Spinal cord (tissue), 10 donors: ENCODE data around the gene ANKRD33. TPM values are rescaled to one million over a fixed set of nuclear protein-coding genes. Genes with fewer than 3 reads are reported as not detected.

Experiments used
- DNase-seq, 6 donors: peaks; one replicate each; pipeline versions ENCODE4 v3.0.0 to v3.0.0-alpha.2; 2013 to 2015; ENCODE audit warnings: low spot score in 6 of 6, low read depth in 4 of 6
- H3K27ac ChIP-seq: one replicate; pipeline ENCODE4 v1.5.1; 2013; ENCODE audit warnings: low read depth, low read length, control low read depth
- H3K27me3 ChIP-seq: one replicate; pipeline ENCODE4 v1.6.1; 2013; ENCODE audit warnings: low read length; ENCODE audit not compliant: control insufficient read depth, insufficient read depth
- H3K36me3 ChIP-seq: one replicate; pipeline ENCODE4 v1.6.1; 2013; ENCODE audit warnings: low read length; ENCODE audit not compliant: control insufficient read depth, insufficient read depth
- H3K4me1 ChIP-seq: one replicate; pipeline ENCODE4 v1.6.1; 2013; ENCODE audit warnings: low read length; ENCODE audit not compliant: control insufficient read depth, insufficient read depth
- H3K4me3 ChIP-seq: one replicate; pipeline ENCODE4 v1.5.1; 2013; ENCODE audit warnings: low read depth, low read length, control low read depth
- H3K9me3 ChIP-seq: one replicate; pipeline ENCODE4 v1.6.1; 2013; ENCODE audit warnings: low read length; ENCODE audit not compliant: control insufficient read depth, insufficient read depth
- WGBS: methylation state at CpG from one replicate; pipeline ENCODE4 v1.1.5; 2013; ENCODE audit warnings: missing lambda C conversion rate; ENCODE audit not compliant: insufficient coverage; 5-methylcytosine and 5-hydroxymethylcytosine counted together
- polyA plus RNA-seq, 2 donors: library from polyadenylated mRNA; unstranded; fragments of 120-200 nt; gene quantifications; one replicate each; pipeline ENCODE4 v1.2.1, GENCODE V29; 2013; ENCODE audit not compliant: insufficient read length in 2 of 2
- total RNA-seq, 2 donors: library from RNA; depleted of rRNA in 1 of 2; stranded (reverse); fragments of 120-200 nt in 1 of 2; fragments of >200 nt in 1 of 2; gene quantifications; one replicate each; pipeline versions ENCODE4 v1.2.3 to v1.2.4, GENCODE V29; 2013 to 2014
- donor health status: healthy.

Gene ANKRD33
- total and polyA plus RNA-seq, 4 donors, result 0.14 to 0.21 (median 0.17) TPM; not detected in 1

DNA sequence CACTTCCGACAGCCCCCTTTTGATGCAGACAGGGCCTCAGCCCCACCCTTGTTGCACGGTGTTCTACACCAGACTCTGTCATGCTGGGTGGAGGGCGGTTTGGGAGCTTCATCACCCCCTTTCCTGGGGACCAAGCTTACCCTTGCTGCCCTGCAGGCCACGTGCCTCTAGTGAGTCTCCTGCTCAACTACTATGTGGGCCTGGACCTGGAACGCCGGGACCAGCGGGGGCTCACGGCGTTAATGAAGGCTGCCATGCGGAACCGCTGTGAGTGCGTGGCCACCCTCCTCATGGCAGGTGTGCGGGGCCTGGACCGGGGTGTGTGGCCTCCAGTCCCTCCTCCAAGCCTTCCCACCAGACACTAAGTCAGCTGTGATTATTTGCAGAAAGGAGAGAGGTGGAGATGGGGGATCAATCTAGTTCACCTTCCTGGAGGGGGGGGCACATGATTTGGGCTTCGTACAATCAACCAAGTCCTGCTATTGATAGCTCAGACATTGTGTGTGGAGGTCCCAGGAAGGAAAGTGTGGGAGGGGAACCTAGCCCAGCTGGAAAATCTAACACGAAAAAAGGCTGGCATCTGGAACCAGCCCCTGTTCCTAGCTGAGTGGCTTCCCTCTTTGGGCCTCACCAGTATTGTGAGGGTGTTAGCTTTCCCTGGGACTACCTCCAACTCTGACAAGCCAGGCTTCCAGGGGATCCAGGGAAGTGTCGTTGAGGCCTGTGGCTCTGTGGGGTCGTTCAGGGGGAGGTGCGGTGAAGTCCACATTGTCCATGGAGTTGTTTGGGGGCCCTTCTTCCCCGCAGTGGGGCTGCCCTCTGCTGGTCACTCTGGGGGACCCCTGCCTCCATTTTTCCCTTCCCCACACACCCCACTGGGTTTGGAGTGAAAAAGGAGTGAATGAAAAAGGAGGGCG lies 1.6 kb downstream of the ANKRD33 start:
- no peaks in the 10 kb centered on the region for H3K27me3 ChIP-seq
- H3K9me3 ChIP-seq, result no peaks in the 10 kb centered on the region
- no peak for DNase-seq
- peaks cover 9% of the 10 kb centered on the region for H3K4me1 ChIP-seq
- no peaks in the 10 kb centered on the region for H3K36me3 ChIP-seq
- H3K4me3 ChIP-seq, result no peak overlapping the region
- 74% methylated on average over 13 of the region's 21 CpGs for WGBS
- no peak overlapping the region for H3K27ac ChIP-seq

DNA sequence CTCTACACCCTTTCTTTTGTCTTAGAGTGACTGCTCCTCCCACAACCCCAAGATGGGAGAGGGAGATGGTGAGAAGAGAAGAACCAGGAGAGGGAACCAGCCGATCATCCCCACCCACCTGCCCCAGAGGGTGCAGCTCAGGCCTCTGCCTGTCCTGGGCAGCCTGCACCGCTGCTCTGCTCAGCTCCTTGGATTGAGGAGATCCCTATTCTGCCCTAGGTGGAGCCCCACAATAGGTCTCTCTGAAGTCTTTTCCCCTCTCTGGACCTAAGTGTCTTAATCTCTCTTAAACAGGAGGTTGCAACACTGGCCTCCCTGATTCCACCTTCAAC lies 2.2 kb downstream of the ANKRD33 start:
- Histone ChIP-seq H3K4me1 (peaks cover 12% of the 10 kb centered on the region), H3K36me3 (no peaks in the 10 kb centered on the region), H3K27ac (no peak overlapping the region), H3K4me3 (no peak overlapping the region), H3K9me3 (no peaks in the 10 kb centered on the region), H3K27me3 (no peaks in the 10 kb centered on the region)
- no peak for DNase-seq
- 100% methylated on average over 1 of the region's 2 CpGs for WGBS

DNA sequence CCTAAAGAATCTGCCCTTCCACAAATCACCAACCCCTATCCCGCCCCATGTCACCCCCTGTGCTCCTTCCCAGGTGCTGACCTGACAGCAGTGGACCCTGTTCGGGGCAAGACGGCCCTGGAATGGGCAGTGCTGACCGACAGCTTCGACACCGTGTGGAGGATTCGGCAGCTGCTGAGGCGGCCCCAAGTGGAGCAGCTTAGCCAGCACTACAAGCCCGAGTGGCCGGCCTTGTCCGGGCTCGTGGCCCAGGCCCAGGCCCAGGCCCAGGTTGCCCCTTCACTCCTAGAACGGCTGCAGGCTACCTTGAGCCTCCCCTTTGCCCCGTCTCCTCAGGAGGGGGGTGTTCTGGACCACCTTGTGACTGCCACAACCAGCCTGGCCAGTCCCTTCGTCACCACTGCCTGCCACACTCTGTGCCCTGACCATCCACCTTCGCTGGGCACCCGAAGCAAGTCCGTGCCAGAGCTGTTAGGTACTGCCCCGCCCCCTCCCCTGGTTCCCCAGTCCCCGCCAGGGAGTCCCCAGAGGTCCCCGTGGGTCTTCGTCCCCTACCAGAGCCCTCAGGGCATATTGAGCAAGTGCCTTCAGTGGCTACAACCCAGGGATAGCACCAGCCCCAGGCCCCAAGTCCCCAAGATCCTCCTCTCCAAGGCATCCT lies 2.7 kb downstream of the ANKRD33 start:
- no peaks in the 10 kb centered on the region for H3K27me3 ChIP-seq
- H3K36me3 ChIP-seq, result no peaks in the 10 kb centered on the region
- peaks cover 17% of the 10 kb centered on the region for H3K4me1 ChIP-seq
- H3K4me3 ChIP-seq, result no peak overlapping the region
- no peak overlapping the region for H3K27ac ChIP-seq
- no peaks in the 10 kb centered on the region for H3K9me3 ChIP-seq
- WGBS, result 87% methylated on average over 22 of the region's 22 CpGs
- no peak for DNase-seq

DNA sequence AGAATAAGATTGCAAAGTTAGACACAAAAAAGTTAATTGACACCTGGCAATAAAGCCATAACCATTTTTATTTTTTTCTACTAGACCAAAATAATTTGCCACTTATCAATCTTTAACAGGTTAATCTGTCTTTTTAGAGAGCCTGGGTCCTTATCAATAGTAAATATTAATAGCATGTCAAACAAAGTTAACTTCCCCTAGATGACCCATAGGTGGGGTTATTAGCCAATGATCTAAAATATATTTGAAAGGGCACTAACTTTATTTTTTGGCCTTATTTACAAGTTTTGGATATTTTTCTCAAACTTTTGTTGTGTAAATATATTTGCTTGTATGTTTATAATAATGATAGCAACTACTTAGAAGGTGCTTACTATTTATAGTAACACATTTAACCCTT lies 3.9 kb downstream of the ANKRD33 start:
- peaks cover 18% of the 10 kb centered on the region for H3K4me1 ChIP-seq
- no peaks in the 10 kb centered on the region for H3K27me3 ChIP-seq
- H3K27ac ChIP-seq, result no peak overlapping the region
- H3K9me3 ChIP-seq, result no peaks in the 10 kb centered on the region
- H3K4me3 ChIP-seq, result no peak overlapping the region
- no peaks in the 10 kb centered on the region for H3K36me3 ChIP-seq
- peak in 1 of 6 donors; percentile 27 for DNase-seq

DNA sequence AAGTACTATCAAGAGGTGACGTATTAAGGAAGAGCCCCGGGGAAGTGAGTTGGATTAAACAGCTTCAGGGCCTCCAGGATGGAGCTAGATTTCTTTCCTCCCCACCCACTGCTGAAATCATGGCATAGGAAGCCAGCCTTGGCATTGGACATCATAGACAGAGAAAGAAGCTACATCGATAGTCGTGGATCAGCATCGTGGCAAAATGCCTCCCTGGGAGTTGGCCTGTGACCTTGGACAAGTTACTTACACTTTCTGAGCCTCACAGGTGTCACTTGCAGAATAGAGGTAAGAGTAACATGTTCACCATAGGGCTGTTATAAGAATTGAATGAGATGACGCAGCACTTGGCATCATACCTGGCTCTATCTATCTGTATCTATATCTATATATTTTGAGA lies 5.9 kb downstream of the ANKRD33 start:
- no peak overlapping the region for H3K4me3 ChIP-seq
- 88% methylated on average over 5 of the region's 6 CpGs for WGBS
- H3K36me3 ChIP-seq, result no peaks in the 10 kb centered on the region
- no peak overlapping the region for H3K27ac ChIP-seq
- H3K9me3 ChIP-seq, result no peaks in the 10 kb centered on the region
- no peak for DNase-seq
- H3K4me1 ChIP-seq, result peaks cover 17% of the 10 kb centered on the region
- no peaks in the 10 kb centered on the region for H3K27me3 ChIP-seq

DNA sequence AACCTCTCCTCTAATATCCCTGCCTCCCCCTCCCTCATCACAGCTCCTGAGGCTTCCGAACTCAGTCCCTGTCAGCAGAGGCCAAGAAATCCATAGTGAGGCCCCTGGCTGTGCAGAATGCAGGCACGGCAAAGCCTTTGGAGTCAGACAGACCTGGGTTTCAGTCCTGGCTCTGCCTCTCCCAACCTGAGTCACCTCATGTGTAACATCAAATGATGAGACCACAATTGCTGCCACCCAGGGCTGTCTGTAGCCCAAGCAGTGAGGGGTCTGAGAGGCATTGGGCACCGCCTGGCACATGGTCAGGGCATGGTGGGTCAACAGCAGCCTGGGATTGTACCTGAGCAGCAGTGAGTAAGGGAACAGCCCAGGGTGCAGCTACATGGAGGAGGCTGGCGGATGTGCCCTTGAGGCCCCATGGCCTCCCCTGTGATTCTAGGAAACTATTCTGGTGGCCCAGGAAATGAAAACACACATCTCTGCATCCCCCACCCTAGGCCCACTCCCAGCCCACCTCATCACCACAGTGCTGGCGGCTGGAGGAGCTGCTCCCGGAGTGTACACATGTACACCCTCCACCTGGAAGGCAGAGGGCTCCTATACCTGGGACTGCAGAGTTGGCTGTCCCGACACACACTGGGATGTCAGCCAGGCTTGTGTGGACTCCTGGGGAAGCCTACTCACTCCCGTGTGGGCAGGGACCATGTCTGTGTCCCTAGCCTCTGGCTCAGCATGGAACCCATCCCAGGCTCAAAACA lies 7.7 kb downstream of the ANKRD33 start:
- no peak for DNase-seq
- Histone ChIP-seq H3K36me3 (no peaks in the 10 kb centered on the region), H3K4me3 (no peak overlapping the region), H3K27me3 (no peaks in the 10 kb centered on the region), H3K4me1 (peaks cover 14% of the 10 kb centered on the region), H3K27ac (no peak overlapping the region), H3K9me3 (no peaks in the 10 kb centered on the region)
- 81% methylated on average over 8 of the region's 8 CpGs for WGBS

DNA sequence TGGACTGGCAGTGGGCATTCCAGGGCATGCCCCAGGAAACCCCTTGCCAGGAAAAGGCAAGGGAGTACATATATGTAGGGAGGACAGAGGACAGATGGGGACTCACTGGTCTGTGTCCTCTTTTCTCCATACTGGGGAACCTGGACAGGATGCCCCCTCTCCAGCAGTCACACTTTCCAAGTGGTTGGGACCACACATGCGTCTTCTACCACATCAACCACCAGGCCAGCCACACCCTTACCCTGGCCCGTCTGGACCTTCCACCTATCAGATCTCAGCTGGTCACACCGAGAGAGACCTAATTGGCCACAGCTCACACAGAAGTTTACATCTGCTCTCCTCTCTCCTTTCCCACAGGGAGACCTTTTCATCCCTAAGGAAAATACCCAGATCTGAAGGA lies 8.3 kb downstream of the ANKRD33 start:
- 71% methylated on average over 3 of the region's 3 CpGs for WGBS
- H3K36me3 ChIP-seq, result no peaks in the 10 kb centered on the region

DNA sequence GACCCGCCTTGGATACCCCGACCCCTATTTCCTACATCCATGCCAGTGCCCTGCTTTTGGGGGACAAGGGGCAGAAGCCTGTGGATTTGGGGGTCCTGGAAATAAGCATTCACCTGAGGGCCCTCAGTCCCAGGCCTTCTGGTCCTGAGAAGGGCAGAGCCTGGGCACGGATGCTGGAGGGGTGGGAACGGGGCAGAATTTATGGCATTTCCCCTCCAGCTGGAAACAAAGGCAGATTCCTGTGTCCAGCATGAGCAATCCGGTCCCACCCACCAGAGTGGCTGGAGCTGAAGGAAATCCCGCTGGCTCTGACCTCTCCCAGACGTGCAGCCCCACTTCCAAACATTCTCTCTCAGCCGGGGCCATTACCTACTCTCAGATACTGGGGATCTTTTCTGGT lies 9.3 kb downstream of the ANKRD33 start:
- no peaks in the 10 kb centered on the region for H3K27me3 ChIP-seq
- H3K36me3 ChIP-seq, result no peaks in the 10 kb centered on the region
- no peak for DNase-seq
- peaks cover 14% of the 10 kb centered on the region for H3K4me1 ChIP-seq
- no peaks in the 10 kb centered on the region for H3K9me3 ChIP-seq
- peak overlapping the region; percentile 4 for H3K27ac ChIP-seq
- WGBS, result 49% methylated on average over 6 of the region's 8 CpGs
- H3K4me3 ChIP-seq, result no peak overlapping the region

More for the DNA sequence above, 8.3 kb downstream of the ANKRD33 start:
- H3K4me1 ChIP-seq, result peaks cover 14% of the 10 kb centered on the region
- no peak overlapping the region for H3K27ac ChIP-seq
- H3K9me3 ChIP-seq, result no peaks in the 10 kb centered on the region
- no peak overlapping the region for H3K4me3 ChIP-seq
- H3K27me3 ChIP-seq, result no peaks in the 10 kb centered on the region
- DNase-seq, result no peak

DNA sequence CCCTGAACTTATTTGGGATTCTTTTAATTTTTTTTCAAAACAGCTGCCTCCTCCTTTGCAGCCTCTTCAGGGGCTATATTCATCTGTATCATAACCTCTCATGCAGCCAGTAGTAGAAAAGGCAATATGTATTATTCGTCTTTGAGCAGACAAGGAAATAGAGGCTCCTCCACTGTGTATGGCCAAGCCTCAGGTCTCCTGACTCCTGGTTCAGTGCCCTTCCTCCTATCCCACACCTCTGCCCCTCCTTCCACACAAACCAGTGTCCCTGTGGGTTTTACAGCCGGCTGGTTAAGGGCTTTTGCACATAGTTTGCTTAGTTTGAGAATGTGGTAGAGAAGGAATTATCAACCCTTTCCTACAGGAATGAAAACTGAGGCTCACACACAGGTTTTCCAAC lies 10.6 kb downstream of the ANKRD33 start:
- no peak for DNase-seq
- no peak overlapping the region for H3K27ac ChIP-seq
- no peaks in the 10 kb centered on the region for H3K36me3 ChIP-seq
- H3K9me3 ChIP-seq, result no peaks in the 10 kb centered on the region
- H3K27me3 ChIP-seq, result no peaks in the 10 kb centered on the region
- no peak overlapping the region for H3K4me3 ChIP-seq
- peaks cover 14% of the 10 kb centered on the region for H3K4me1 ChIP-seq
- no CpG with 5 or more reads among the region's 2 CpGs for WGBS
